Mammary epithelial cell (primary cell): Measurements from ENCODE around the gene PDXDC1.
"Not testable (repeated sequence)": the region's sequence is repeated elsewhere in the genome, so short reads cannot be mapped to it uniquely, and the experiment has no call there.

Source experiments
- EZH2 ChIP-seq: IDR thresholded peaks from 2 replicates; pipeline ENCODE4 v1.6.1; 2012; ENCODE audit warnings: low read length, inconsistent platforms, borderline replicate concordance
- TF ChIP-seq, protein P1 (sequence below), 2 donors: IDR thresholded peaks in 1 of 2; conservative IDR thresholded peaks in 1 of 2; 2 replicates each; pipeline ENCODE4 v1.5.1; 2011 to 2012; ENCODE audit warnings: inconsistent platforms in 2 of 2, low read length in 2 of 2, mild to moderate bottlenecking in 2 of 2, control low read depth in 1 of 2, low read depth in 1 of 2; ENCODE audit not compliant: insufficient read depth in 1 of 2; ENCODE audit errors: extremely low read depth in 1 of 2

DNA sequence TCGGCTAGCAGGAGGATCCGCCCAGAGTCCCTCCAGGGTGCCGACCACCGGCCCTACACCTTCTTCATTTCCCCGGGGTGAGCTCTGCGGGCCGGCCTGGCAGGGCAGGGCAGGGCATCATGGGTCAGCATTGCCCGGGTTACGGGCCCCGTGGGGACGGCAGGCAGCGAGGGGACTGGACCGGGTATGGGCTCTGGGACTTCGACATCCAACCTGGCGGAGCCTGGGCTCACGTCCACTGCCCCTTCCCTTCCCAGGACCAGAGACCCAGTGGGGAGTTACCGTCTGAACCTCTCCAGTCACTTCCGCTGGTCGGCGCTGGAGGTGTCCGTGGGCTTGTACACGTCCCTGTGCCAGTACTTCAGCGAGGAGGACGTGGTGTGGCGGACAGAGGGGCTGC lies 44.6 kb upstream of the PDXDC1 start:
- not testable (repeated sequence) for TF ChIP-seq EZH2
- TF ChIP-seq, protein P1, sequence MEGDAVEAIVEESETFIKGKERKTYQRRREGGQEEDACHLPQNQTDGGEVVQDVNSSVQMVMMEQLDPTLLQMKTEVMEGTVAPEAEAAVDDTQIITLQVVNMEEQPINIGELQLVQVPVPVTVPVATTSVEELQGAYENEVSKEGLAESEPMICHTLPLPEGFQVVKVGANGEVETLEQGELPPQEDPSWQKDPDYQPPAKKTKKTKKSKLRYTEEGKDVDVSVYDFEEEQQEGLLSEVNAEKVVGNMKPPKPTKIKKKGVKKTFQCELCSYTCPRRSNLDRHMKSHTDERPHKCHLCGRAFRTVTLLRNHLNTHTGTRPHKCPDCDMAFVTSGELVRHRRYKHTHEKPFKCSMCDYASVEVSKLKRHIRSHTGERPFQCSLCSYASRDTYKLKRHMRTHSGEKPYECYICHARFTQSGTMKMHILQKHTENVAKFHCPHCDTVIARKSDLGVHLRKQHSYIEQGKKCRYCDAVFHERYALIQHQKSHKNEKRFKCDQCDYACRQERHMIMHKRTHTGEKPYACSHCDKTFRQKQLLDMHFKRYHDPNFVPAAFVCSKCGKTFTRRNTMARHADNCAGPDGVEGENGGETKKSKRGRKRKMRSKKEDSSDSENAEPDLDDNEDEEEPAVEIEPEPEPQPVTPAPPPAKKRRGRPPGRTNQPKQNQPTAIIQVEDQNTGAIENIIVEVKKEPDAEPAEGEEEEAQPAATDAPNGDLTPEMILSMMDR (conservative IDR thresholded peaks at IDR 0.05 in 1 of 2, IDR thresholded peaks at IDR 0.05 in 1 of 2; ENCODE audit: extremely low read depth in 1 of 2, insufficient read depth in 1 of 2, low read depth in 1 of 2, low read length in 2 of 2), result not testable (repeated sequence)
